PC-9 (cell line): ENCODE data around the gene PLPP1.

Source experiments
- CTCF ChIP-seq: fragments of 200-600 bp; sonication (generic); conservative IDR thresholded peaks from 2 replicates; pipeline ENCODE4 v1.6.1; 2017; ENCODE audit warnings: mixed run types, antibody characterized with exemption, mild to moderate bottlenecking, moderate library complexity
- EZH2 ChIP-seq: fragments of 200-600 bp; sonication (generic); IDR thresholded peaks from 2 replicates; pipeline ENCODE4 v1.8.0; 2017; ENCODE audit warnings: antibody characterized with exemption, low read depth

GRCh38 chr5:55575815-55576583, 41.2 kb upstream of the PLPP1 start:
- TF ChIP-seq CTCF, result no peak
- TF ChIP-seq EZH2, result no peak
